ENCODE data around the gene PKDREJ. TPM values are rescaled to one million over a fixed set of nuclear protein-coding genes. Genes with fewer than 3 reads are reported as not detected.

The PKDREJ gene
- total RNA-seq, 2 donors from 2014 or later = under 0.01 to 0.33 TPM

DNA sequence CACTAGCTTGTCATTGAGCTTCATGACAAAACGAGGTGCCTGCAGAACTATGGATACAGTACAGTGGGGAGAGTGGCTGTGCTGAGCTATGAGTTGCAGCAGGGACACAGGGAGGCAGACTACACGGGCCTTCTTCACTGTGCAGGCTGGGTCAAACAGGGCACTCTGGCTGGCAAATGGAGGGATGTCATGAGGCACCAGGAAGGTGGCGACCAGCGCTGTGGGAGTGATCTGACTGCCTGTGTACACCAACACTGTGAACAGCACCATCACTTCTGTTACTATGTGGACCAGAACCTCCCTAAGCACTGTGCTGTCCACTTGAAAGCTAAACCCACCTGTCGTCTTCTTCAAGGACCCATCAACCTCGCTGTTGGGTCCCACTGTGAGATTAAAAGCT, 3.1 kb downstream of the PKDREJ start:
- ATAC-seq (no peak), DNase-seq (no peak)
- Histone ChIP-seq H3K4me3 (no peak overlapping the region), H3K27ac (no peak overlapping the region), H3K4me1 (peaks cover 5% of the 10 kb centered on the region), H3K9me3 (no peaks in the 10 kb centered on the region), H3K36me3 (replicated peaks in 1 of 2; ENCODE audit: insufficient read depth in 1 of 2, low read depth in 2 of 2) (no peaks in the 10 kb centered on the region), H3K27me3 (no peaks in the 10 kb centered on the region)
- TF ChIP-seq, protein P1, sequence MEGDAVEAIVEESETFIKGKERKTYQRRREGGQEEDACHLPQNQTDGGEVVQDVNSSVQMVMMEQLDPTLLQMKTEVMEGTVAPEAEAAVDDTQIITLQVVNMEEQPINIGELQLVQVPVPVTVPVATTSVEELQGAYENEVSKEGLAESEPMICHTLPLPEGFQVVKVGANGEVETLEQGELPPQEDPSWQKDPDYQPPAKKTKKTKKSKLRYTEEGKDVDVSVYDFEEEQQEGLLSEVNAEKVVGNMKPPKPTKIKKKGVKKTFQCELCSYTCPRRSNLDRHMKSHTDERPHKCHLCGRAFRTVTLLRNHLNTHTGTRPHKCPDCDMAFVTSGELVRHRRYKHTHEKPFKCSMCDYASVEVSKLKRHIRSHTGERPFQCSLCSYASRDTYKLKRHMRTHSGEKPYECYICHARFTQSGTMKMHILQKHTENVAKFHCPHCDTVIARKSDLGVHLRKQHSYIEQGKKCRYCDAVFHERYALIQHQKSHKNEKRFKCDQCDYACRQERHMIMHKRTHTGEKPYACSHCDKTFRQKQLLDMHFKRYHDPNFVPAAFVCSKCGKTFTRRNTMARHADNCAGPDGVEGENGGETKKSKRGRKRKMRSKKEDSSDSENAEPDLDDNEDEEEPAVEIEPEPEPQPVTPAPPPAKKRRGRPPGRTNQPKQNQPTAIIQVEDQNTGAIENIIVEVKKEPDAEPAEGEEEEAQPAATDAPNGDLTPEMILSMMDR (IDR thresholded peaks at IDR 0.05) = no peak
- no peak for TF ChIP-seq POLR2A (IDR thresholded peaks at IDR 0.05)
- intact Hi-C loops (cut with DNase I) = no loop called here
- WGBS, 2 donors = 70 to 75% methylated on average over 6 of the region's 6 CpGs

DNA sequence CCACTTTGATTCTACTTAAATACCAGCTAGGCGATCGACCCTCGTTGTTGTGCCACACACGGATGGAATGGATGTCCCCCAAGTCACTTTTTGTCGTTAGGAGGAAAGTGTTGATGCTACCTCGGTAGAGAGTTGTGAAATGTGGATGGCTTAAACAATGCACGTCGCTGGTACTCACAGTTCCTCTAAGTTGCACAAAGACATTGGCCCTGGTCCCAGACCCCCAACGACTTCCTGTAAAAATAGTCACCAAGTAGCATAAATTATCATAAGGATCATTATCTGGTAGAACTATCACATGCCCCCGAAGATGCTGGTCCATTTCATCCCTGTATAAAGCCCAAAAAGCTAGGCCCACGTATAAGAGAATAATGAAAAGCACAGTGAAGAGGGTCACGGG, 3.8 kb downstream of the PKDREJ start:
- 77% methylated on average over 12 of the region's 12 CpGs for WGBS, 2 donors
- Histone ChIP-seq H3K4me1 (peaks cover 5% of the 10 kb centered on the region), H3K9me3 (no peaks in the 10 kb centered on the region), H3K27ac (no peak overlapping the region), H3K27me3 (no peaks in the 10 kb centered on the region), H3K36me3 (replicated peaks in 1 of 2; ENCODE audit: insufficient read depth in 1 of 2, low read depth in 2 of 2) (no peaks in the 10 kb centered on the region), H3K4me3 (no peak overlapping the region)
- intact Hi-C loops (cut with DNase I) = no loop called here
- TF ChIP-seq, protein P1 (IDR thresholded peaks at IDR 0.05) = no peak
- TF ChIP-seq POLR2A (IDR thresholded peaks at IDR 0.05) = no peak
- ATAC-seq (no peak), DNase-seq (peak in 1 of 4 donors; percentile 29)

DNA sequence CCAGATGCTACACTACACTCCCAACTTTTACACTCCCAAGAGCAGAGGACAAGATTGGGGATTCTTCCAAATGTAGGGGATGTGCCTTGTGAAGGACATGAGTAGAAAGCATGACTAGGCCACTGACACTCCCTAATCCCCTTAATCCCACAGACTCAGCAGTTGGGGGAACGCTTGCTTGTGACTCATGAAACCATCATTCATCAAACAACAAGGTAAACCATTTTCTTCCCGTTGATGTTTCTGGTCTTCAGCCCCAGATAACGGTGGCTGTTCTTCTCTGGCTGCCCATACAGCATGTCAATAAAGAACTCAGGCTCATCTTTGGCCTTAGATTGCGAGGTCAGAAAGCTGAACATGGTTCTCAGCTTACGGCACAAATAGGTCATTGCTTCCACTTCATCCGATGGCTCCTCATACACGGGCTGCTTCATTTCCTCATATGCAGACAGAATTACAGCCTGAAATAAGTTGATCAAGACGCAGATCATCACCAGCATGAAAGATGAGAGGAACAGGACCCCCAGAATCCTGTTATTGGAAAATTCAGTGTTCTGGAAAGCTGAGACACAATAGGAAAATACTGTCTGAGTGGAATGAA, 6.7 kb downstream of the PKDREJ start:
- H3K27ac ChIP-seq = no peak overlapping the region
- H3K4me3 ChIP-seq = no peak overlapping the region
- H3K4me1 ChIP-seq = peaks cover 1% of the 10 kb centered on the region
- DNase-seq = no peak
- H3K36me3 ChIP-seq (replicated peaks in 1 of 2; ENCODE audit: insufficient read depth in 1 of 2, low read depth in 2 of 2) = no peaks in the 10 kb centered on the region
- no peak for TF ChIP-seq POLR2A (IDR thresholded peaks at IDR 0.05)
- TF ChIP-seq, protein P1 (IDR thresholded peaks at IDR 0.05) = no peak
- 62 to 89% methylated on average over 8 of the region's 8 CpGs for WGBS, 2 donors
- intact Hi-C loops (cut with DNase I) = no loop called here
- no peak for ATAC-seq
- no peaks in the 10 kb centered on the region for H3K27me3 ChIP-seq
- H3K9me3 ChIP-seq = no peaks in the 10 kb centered on the region

DNA sequence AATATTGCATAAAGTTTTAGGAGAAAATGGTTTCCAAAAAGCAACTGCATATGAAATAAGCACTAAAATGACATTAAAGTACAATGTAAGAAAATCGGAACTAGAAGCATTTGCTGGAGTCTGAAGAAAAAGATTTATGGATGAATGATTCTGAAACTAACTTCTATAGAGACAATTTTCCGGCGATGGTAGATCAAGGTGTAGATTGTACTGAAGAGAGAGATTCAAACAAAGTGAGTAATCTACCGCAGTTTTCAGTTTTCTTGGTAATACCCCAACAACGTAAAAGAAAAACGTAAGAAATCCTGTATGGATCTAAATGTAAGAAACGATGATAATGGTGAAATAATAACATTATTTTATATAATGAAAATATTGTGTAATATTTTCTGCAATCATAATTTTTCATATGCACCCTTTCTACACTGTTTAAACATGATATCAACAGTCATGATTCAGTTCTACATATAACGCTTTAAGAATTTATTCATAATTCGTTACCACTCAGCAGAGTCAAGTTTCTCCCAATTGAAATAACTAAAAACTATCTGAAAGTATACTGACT, 11.2 kb downstream of the PKDREJ start:
- WGBS, 2 donors = 92 to 94% methylated on average over 9 of the region's 9 CpGs
- H3K36me3 ChIP-seq (replicated peaks in 1 of 2; ENCODE audit: insufficient read depth in 1 of 2, low read depth in 2 of 2) = no peaks in the 10 kb centered on the region
- intact Hi-C loops (cut with DNase I) = no loop called here
- DNase-seq (no peak), ATAC-seq (no peak)
- no peak for TF ChIP-seq POLR2A (IDR thresholded peaks at IDR 0.05)
- TF ChIP-seq, protein P1 (IDR thresholded peaks at IDR 0.05) = no peak
- no peak overlapping the region for H3K27ac ChIP-seq
- no peak overlapping the region for H3K4me3 ChIP-seq
- H3K9me3 ChIP-seq = no peaks in the 10 kb centered on the region
- H3K27me3 ChIP-seq = no peaks in the 10 kb centered on the region
- H3K4me1 ChIP-seq = peaks cover 15% of the 10 kb centered on the region

DNA sequence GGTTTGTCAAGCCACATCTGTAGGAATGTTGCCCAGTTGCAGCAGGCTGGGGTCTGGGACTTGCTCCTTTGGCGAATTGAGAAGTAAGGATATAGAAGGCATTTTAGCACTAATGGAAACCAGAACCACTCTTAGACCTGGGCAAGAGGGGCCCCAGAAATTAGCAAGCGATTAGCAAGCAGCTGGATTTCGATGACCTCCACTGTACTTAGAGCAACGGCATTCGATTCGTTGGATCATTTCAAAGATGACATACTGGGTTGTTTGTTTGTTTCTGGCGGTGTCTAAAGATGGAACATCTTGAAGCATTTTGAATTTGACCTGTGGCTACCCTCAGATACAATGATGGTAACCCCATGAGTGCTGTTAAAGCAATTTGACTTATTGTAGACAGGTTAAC, 11.9 kb downstream of the PKDREJ start:
- 79 to 85% methylated on average over 7 of the region's 7 CpGs for WGBS, 2 donors
- Histone ChIP-seq H3K9me3 (no peaks in the 10 kb centered on the region), H3K36me3 (replicated peaks in 1 of 2; ENCODE audit: insufficient read depth in 1 of 2, low read depth in 2 of 2) (no peaks in the 10 kb centered on the region), H3K27ac (peak overlapping the region in 1 of 4 donors; percentile 85), H3K27me3 (no peaks in the 10 kb centered on the region), H3K4me3 (no peak overlapping the region), H3K4me1 (peaks cover 15% of the 10 kb centered on the region)
- ATAC-seq = no peak
- intact Hi-C loops (cut with DNase I) = no loop called here
- DNase-seq = no peak
- TF ChIP-seq, protein P1 (IDR thresholded peaks at IDR 0.05) = no peak
- no peak for TF ChIP-seq POLR2A (IDR thresholded peaks at IDR 0.05)

Measured in body of pancreas (tissue), 4 donors.